Measurements from ENCODE around the gene CD248. TPM values are rescaled to one million over a fixed set of nuclear protein-coding genes. Genes with fewer than 3 reads are reported as not detected.

Gene CD248
- total RNA-seq, 1 donor from 2014 or later, result 193 TPM

DNA sequence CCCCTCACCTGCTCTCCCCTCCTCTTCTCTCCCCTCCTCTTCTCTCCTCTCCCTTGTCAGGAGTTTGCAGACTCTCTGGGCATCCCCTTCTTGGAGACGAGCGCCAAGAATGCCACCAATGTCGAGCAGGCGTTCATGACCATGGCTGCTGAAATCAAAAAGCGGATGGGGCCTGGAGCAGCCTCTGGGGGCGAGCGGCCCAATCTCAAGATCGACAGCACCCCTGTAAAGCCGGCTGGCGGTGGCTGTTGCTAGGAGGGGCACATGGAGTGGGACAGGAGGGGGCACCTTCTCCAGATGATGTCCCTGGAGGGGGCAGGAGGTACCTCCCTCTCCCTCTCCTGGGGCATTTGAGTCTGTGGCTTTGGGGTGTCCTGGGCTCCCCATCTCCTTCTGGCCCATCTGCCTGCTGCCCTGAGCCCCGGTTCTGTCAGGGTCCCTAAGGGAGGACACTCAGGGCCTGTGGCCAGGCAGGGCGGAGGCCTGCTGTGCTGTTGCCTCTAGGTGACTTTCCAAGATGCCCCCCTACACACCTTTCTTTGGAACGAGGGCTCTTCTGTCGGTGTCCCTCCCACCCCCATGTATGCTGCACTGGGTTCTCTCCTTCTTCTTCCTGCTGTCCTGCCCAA lies 40.7 kb downstream of the CD248 start:
- Histone ChIP-seq H3K4me3 (no peak overlapping the region), H3K27ac (no peak overlapping the region), H3K4me1 (peaks cover 2 to 9% of the 10 kb centered on the region in 2 donors), H3K27me3 (no peaks in the 10 kb centered on the region), H3K9me3 (no peaks in the 10 kb centered on the region), H3K36me3 (peaks cover 47 to 50% of the 10 kb centered on the region in 2 donors)
- no peak for DNase-seq (ENCODE audit: low spot score in 2 of 2)
- intact Hi-C loops (cut with DNase I), result no loop called here
- TF ChIP-seq, protein P1, sequence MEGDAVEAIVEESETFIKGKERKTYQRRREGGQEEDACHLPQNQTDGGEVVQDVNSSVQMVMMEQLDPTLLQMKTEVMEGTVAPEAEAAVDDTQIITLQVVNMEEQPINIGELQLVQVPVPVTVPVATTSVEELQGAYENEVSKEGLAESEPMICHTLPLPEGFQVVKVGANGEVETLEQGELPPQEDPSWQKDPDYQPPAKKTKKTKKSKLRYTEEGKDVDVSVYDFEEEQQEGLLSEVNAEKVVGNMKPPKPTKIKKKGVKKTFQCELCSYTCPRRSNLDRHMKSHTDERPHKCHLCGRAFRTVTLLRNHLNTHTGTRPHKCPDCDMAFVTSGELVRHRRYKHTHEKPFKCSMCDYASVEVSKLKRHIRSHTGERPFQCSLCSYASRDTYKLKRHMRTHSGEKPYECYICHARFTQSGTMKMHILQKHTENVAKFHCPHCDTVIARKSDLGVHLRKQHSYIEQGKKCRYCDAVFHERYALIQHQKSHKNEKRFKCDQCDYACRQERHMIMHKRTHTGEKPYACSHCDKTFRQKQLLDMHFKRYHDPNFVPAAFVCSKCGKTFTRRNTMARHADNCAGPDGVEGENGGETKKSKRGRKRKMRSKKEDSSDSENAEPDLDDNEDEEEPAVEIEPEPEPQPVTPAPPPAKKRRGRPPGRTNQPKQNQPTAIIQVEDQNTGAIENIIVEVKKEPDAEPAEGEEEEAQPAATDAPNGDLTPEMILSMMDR (IDR thresholded peaks at IDR 0.05), result no peak

DNA sequence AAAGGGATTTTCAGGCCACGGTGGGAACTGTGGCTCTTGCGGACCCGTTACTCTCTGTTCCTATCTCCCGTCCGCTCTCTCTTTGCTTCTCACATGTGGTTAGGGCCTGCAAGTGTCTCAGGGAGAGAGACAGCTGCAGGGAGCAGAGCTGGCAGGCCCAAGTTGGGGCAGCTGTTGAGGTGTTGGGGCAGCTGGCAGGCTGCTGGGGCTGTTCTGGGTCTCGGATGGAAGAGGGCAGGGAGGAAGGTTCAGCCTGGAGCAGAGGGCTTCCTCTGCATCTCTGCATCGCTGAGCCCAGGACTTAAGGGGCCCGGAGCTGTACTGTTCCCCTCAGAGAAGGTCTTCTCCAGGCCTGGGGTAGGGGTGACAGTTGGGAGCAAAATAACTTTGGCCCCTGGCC lies 41.4 kb downstream of the CD248 start:
- intact Hi-C loops (cut with DNase I), result no loop called here
- TF ChIP-seq, protein P1 (IDR thresholded peaks at IDR 0.05), result no peak
- H3K36me3 ChIP-seq, result peaks cover 47 to 50% of the 10 kb centered on the region in 2 donors

DNA sequence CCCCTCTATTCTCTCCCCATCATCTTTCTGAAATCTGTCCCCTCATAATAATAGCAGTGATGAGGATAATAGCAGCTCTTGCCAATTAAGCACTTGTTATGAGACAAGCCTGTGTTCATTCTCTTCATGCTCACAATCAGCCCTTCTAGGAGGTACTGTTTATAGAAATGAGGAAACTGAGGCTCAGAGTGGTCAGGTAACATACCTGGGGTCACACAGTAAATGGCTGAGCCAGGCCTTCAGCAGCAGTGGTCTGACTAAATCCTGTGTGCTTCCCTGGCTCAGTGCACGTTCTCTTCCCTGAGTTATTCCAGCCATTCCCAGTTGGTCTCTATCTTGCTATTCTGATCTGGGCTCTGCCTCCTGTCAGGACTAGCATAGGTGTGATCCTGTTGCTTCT lies 42.6 kb downstream of the CD248 start:
- H3K36me3 ChIP-seq, result peaks cover 47 to 50% of the 10 kb centered on the region in 2 donors
- no peak for DNase-seq (ENCODE audit: low spot score in 2 of 2)
- H3K4me1 ChIP-seq, result peaks cover 2 to 24% of the 10 kb centered on the region in 2 donors
- no peak overlapping the region for H3K4me3 ChIP-seq
- intact Hi-C loops (cut with DNase I), result no loop called here
- TF ChIP-seq, protein P1 (IDR thresholded peaks at IDR 0.05), result no peak
- no peaks in the 10 kb centered on the region for H3K9me3 ChIP-seq
- no peak overlapping the region for H3K27ac ChIP-seq
- no peaks in the 10 kb centered on the region for H3K27me3 ChIP-seq

More for the DNA sequence above, 41.4 kb downstream of the CD248 start:
- Histone ChIP-seq H3K4me1 (peaks cover 2 to 12% of the 10 kb centered on the region in 2 donors), H3K4me3 (no peak overlapping the region), H3K9me3 (no peaks in the 10 kb centered on the region), H3K27ac (no peak overlapping the region), H3K27me3 (no peaks in the 10 kb centered on the region)
- DNase-seq (ENCODE audit: low spot score in 2 of 2), result no peak

DNA sequence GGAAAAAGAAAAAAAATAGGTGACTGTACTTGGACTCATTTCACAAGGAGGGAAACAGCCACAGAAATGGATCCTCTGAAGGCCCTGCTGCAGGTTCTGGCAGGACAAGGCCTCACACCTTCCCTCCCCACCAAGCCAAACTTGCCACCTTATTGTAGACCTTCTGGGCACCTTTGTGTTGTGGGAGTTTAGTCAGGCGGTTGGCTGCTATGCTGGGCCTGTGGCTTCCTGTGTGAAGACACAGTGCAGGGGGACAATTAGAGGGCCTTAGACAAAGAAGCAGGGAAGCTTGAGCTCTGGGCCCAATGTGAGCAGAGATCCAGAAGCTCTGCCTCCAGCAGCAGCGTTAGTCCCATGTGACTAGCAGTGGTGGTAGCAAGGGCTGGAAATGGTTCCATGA lies 44.2 kb downstream of the CD248 start:
- intact Hi-C loops (cut with DNase I), result no loop called here
- peaks cover 47 to 50% of the 10 kb centered on the region in 2 donors for H3K36me3 ChIP-seq

DNA sequence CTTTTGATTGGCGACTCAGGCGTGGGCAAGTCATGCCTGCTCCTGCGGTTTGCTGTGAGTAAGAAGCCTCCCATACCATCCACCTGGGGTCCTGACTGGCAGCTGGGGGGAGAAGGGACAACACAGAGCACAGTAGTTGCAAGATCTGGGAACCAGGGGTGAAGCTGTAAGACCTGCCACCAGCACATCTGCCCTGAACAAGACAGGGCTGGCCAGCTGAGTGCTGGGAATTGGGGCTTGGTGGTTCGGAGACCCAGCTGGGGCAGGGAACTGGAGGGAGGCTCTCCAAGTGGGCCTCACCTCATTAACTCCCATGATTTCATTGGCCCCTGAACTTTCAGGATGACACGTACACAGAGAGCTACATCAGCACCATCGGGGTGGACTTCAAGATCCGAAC lies 45.0 kb downstream of the CD248 start:
- Histone ChIP-seq H3K4me1 (peaks cover 0 to 20% of the 10 kb centered on the region in 2 donors), H3K27me3 (no peaks in the 10 kb centered on the region), H3K4me3 (no peak overlapping the region), H3K36me3 (peaks cover 45 to 50% of the 10 kb centered on the region in 2 donors), H3K27ac (no peak overlapping the region), H3K9me3 (no peaks in the 10 kb centered on the region)
- intact Hi-C loops (cut with DNase I), result no loop called here
- TF ChIP-seq, protein P1 (IDR thresholded peaks at IDR 0.05), result no peak
- no peak for DNase-seq (ENCODE audit: low spot score in 2 of 2)

More for the DNA sequence above, 44.2 kb downstream of the CD248 start:
- no peak for DNase-seq (ENCODE audit: low spot score in 2 of 2)
- Histone ChIP-seq H3K4me3 (no peak overlapping the region), H3K4me1 (peaks cover 0 to 19% of the 10 kb centered on the region in 2 donors), H3K27ac (no peak overlapping the region), H3K27me3 (no peaks in the 10 kb centered on the region), H3K9me3 (no peaks in the 10 kb centered on the region)
- TF ChIP-seq, protein P1 (IDR thresholded peaks at IDR 0.05), result no peak
